Keratinocyte (primary cell): ENCODE data around the gene CNTNAP2.

Source experiments
- EZH2 ChIP-seq: IDR thresholded peaks from one replicate; pipeline ENCODE4 v1.6.1; 2012; ENCODE audit warnings: inconsistent platforms, mild to moderate bottlenecking, low read length, moderate library complexity
- TF ChIP-seq, protein P1 (sequence below), 3 experiments: IDR thresholded peaks in 1 of 3; conservative IDR thresholded peaks in 1 of 3; optimal IDR thresholded peaks in 1 of 3; 2 replicates in 2 of 3; 3 replicates in 1 of 3; pipeline versions ENCODE3 to v1.5.1; 2011; ENCODE audit warnings: low read length in 3 of 3, mild to moderate bottlenecking in 3 of 3, moderate library complexity in 2 of 3, control low read depth in 1 of 3, inconsistent platforms in 1 of 3; ENCODE audit not compliant: insufficient read depth in 2 of 3; ENCODE audit errors: extremely low read depth in 1 of 3

DNA sequence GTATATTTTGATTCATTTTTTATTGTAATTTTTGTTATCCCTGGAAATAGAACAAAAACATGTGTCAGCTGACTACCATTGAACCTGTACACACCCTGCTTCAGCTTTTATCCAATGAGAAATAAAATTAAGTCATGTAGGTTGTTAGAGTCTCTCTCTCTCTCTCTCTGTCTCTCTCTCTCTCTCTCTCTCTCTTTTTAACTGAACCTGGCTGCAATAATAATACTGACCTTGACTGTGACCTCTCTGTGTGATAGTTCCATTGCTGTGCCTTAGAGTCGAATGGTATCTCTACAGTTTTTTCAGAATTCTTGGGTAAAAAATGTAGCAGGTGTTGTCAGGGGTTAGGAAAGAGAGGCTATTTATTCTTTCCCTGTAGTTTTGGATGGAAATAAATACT, 637.8 kb downstream of the CNTNAP2 start:
- TF ChIP-seq, protein P1, sequence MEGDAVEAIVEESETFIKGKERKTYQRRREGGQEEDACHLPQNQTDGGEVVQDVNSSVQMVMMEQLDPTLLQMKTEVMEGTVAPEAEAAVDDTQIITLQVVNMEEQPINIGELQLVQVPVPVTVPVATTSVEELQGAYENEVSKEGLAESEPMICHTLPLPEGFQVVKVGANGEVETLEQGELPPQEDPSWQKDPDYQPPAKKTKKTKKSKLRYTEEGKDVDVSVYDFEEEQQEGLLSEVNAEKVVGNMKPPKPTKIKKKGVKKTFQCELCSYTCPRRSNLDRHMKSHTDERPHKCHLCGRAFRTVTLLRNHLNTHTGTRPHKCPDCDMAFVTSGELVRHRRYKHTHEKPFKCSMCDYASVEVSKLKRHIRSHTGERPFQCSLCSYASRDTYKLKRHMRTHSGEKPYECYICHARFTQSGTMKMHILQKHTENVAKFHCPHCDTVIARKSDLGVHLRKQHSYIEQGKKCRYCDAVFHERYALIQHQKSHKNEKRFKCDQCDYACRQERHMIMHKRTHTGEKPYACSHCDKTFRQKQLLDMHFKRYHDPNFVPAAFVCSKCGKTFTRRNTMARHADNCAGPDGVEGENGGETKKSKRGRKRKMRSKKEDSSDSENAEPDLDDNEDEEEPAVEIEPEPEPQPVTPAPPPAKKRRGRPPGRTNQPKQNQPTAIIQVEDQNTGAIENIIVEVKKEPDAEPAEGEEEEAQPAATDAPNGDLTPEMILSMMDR (optimal IDR thresholded peaks at IDR 0.05 in 1 of 3, IDR thresholded peaks at IDR 0.05 in 1 of 3, conservative IDR thresholded peaks at IDR 0.05 in 1 of 3; ENCODE audit: extremely low read depth in 1 of 3, insufficient read depth in 2 of 3, low read length in 3 of 3): no peak
- no peak for TF ChIP-seq EZH2
